ENCODE data around the gene PCNX2. TPM values are rescaled to one million over a fixed set of nuclear protein-coding genes. Genes with fewer than 3 reads are reported as not detected.

The PCNX2 gene
- total RNA-seq, 1 experiment from 2014 or later = 15.0 TPM

DNA sequence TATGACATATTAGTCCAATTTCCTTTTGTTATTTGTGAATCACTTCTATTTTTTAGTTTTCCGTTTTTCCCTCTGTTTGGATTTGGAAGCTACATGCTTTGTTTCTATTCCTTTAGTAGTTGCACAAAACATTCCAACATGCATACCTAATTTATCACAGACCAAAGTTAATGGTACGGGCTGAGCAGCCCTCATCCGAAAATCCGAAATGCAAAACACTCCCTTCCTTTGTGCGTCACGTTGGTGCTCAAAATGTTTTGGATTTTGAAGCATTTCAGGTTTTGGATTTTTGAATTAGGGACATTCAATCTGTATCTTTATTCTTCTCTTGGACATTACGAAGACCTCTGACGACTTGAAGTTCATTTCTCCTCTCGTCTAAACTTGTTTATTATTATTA is 124.8 kb downstream of the PCNX2 start:
- H3K4me3 Mint-ChIP-seq (ENCODE audit: unreplicated experiment) = no peak overlapping the region
- ChIA-PET POLR2A (no interaction called here), CTCF (no interaction called here)
- TF ChIP-seq, protein P1, sequence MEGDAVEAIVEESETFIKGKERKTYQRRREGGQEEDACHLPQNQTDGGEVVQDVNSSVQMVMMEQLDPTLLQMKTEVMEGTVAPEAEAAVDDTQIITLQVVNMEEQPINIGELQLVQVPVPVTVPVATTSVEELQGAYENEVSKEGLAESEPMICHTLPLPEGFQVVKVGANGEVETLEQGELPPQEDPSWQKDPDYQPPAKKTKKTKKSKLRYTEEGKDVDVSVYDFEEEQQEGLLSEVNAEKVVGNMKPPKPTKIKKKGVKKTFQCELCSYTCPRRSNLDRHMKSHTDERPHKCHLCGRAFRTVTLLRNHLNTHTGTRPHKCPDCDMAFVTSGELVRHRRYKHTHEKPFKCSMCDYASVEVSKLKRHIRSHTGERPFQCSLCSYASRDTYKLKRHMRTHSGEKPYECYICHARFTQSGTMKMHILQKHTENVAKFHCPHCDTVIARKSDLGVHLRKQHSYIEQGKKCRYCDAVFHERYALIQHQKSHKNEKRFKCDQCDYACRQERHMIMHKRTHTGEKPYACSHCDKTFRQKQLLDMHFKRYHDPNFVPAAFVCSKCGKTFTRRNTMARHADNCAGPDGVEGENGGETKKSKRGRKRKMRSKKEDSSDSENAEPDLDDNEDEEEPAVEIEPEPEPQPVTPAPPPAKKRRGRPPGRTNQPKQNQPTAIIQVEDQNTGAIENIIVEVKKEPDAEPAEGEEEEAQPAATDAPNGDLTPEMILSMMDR (IDR thresholded peaks at IDR 0.05; ENCODE audit: insufficient read depth in 1 of 2, low read depth in 1 of 2, low read length in 1 of 2, severe bottlenecking in 1 of 2, unreplicated experiment in 1 of 2) = no peak
- Histone ChIP-seq H3K36me3 (ENCODE audit: control insufficient read depth, insufficient read depth, low read length) (no peaks in the 10 kb centered on the region), H3K27me3 (replicated peaks; ENCODE audit: control insufficient read depth, insufficient read depth, low read length) (no peaks in the 10 kb centered on the region), H3K4me3 (ENCODE audit: low read depth, low read length) (no peak overlapping the region), H3K9me3 (peaks cover 4% of the 10 kb centered on the region; the same call in 1 of the 2 replicates), H3K4me1 (no peaks in the 10 kb centered on the region)
- intact Hi-C loops (cut with micrococcal nuclease; ENCODE audit: unreplicated experiment) = loop anchor here (10.0 kb wide), 1 partner anchor 536 kb away; the partner anchor contains the start of gene SIPA1L2
- no TSS peak for BruUV-seq (replicated peaks)
- H3K36me3 Mint-ChIP-seq (ENCODE audit: insufficient read depth, unreplicated experiment) = peaks cover 8% of the 10 kb centered on the region
- H3K27ac Mint-ChIP-seq (ENCODE audit: unreplicated experiment) = no peak overlapping the region
- no peak for DNase-seq
- no peaks in the 10 kb centered on the region for H3K27me3 Mint-ChIP-seq (ENCODE audit: insufficient read depth, unreplicated experiment)
- H3K4me1 Mint-ChIP-seq (ENCODE audit: low read depth, unreplicated experiment) = no peaks in the 10 kb centered on the region
- H3K9me3 Mint-ChIP-seq (ENCODE audit: unreplicated experiment) = peaks cover 25% of the 10 kb centered on the region

DNA sequence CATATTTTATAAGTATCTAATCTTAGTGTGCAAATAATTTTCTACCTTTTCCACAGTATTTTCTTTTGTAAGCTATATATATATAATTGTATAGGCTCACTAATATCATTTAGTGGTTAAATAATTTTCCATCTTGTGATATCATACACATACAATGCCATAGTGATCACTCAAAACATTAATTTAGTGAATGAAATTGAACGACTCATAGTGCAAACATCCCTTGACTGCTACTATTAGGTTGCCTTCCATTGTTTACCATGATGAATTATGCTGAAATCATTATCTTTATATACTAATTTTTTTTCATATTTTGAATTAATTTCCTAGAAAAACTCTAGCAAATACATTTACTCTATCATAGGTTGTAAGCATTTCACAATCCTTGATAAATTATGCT is 127.1 kb downstream of the PCNX2 start:
- Histone ChIP-seq H3K27me3 (replicated peaks; ENCODE audit: control insufficient read depth, insufficient read depth, low read length) (no peaks in the 10 kb centered on the region), H3K9me3 (peaks cover 12% of the 10 kb centered on the region), H3K4me3 (ENCODE audit: low read depth, low read length) (no peak overlapping the region), H3K4me1 (no peaks in the 10 kb centered on the region), H3K36me3 (ENCODE audit: control insufficient read depth, insufficient read depth, low read length) (no peaks in the 10 kb centered on the region)
- TF ChIP-seq, protein P1 (IDR thresholded peaks at IDR 0.05; ENCODE audit: insufficient read depth in 1 of 2, low read depth in 1 of 2, low read length in 1 of 2, severe bottlenecking in 1 of 2, unreplicated experiment in 1 of 2) = no peak
- no peak for DNase-seq
- intact Hi-C loops (cut with micrococcal nuclease; ENCODE audit: unreplicated experiment) = no loop called here
- Mint-ChIP-seq H3K27me3 (ENCODE audit: insufficient read depth, unreplicated experiment) (no peaks in the 10 kb centered on the region), H3K27ac (ENCODE audit: unreplicated experiment) (no peak overlapping the region), H3K36me3 (ENCODE audit: insufficient read depth, unreplicated experiment) (peaks cover 8% of the 10 kb centered on the region), H3K4me1 (ENCODE audit: low read depth, unreplicated experiment) (no peaks in the 10 kb centered on the region), H3K4me3 (ENCODE audit: unreplicated experiment) (no peak overlapping the region), H3K9me3 (ENCODE audit: unreplicated experiment) (peaks cover 32% of the 10 kb centered on the region)
- ChIA-PET POLR2A (no interaction called here), CTCF (no interaction called here)
- no TSS peak for BruUV-seq (replicated peaks)

DNA sequence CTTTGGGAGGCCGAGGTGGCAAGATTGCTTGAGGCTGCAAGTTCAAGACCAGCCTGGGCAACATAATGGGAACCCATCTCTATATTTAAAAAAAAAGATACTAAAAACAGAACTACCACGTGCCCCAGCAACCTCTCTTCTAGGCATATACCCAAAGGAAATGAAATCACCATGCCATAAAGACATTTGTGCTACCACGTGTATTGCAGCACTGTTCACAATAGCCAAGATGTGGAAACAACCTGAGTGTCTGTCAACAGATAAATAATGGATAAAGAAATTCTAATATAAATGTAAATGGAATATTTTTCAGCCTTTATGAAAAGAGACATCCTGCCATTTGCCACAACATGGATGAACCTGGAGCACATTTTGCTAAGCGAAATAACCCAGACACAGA is 128.6 kb downstream of the PCNX2 start:
- BruUV-seq (replicated peaks) = no TSS peak
- no peaks in the 10 kb centered on the region for H3K36me3 ChIP-seq (ENCODE audit: control insufficient read depth, insufficient read depth, low read length)
- no peaks in the 10 kb centered on the region for H3K27me3 ChIP-seq (replicated peaks; ENCODE audit: control insufficient read depth, insufficient read depth, low read length)
- H3K9me3 ChIP-seq = peaks cover 13% of the 10 kb centered on the region
- Mint-ChIP-seq H3K4me1 (ENCODE audit: low read depth, unreplicated experiment) (no peaks in the 10 kb centered on the region), H3K27me3 (ENCODE audit: insufficient read depth, unreplicated experiment) (no peaks in the 10 kb centered on the region), H3K4me3 (ENCODE audit: unreplicated experiment) (no peak overlapping the region), H3K9me3 (ENCODE audit: unreplicated experiment) (peaks cover 22% of the 10 kb centered on the region), H3K27ac (ENCODE audit: unreplicated experiment) (no peak overlapping the region), H3K36me3 (ENCODE audit: insufficient read depth, unreplicated experiment) (peaks cover 3% of the 10 kb centered on the region)
- TF ChIP-seq, protein P1 (IDR thresholded peaks at IDR 0.05; ENCODE audit: insufficient read depth in 1 of 2, low read depth in 1 of 2, low read length in 1 of 2, severe bottlenecking in 1 of 2, unreplicated experiment in 1 of 2) = no peak
- CTCF ChIA-PET = no interaction called here
- POLR2A ChIA-PET = no interaction called here
- no peak overlapping the region for H3K4me3 ChIP-seq (ENCODE audit: low read depth, low read length)
- DNase-seq = no peak
- intact Hi-C loops (cut with micrococcal nuclease; ENCODE audit: unreplicated experiment) = no loop called here
- H3K4me1 ChIP-seq = peaks cover 10% of the 10 kb centered on the region
